IMR-90 (cell line): ENCODE measurements around the gene ASH1L. TPM values are rescaled to one million over a fixed set of nuclear protein-coding genes. Genes with fewer than 3 reads are reported as not detected.

Experiments used
- ATAC-seq: fragments of 200-7000 bp; cut with Tn5 transposase; 2 replicates; pipeline ENCODE4 v1.9.1; 2020; ENCODE audit warnings: low read depth, mild to moderate bottlenecking, moderate library complexity
- BruUV-seq: library from RNA; stranded (reverse); fragments of 400-500 nt; replicated peaks from 2 replicates; lab custom pipeline; 2021; lab: Mats Ljungman, UMichigan
- CTCF ChIA-PET: fragments of 300-600 bp; formaldehyde crosslinking; extraction: SDS; loops from one replicate; lab custom pipeline; 2021; ENCODE audit warnings: antibody characterized with exemption; lab: Yijun Ruan, JAX
- POLR2A ChIA-PET: fragments of 300-600 bp; sonication (Branson Sonifier 250); formaldehyde crosslinking; loops from one replicate; lab custom pipeline; 2022; ENCODE audit warnings: antibody characterized with exemption; ENCODE audit not compliant: unreplicated experiment; lab: Charles Lee
- DNase-seq: peaks from one replicate; pipeline ENCODE4 v3.0.0; 2013
- H2AFZ ChIP-seq: replicated peaks from 2 replicates; pipeline ENCODE3; 2013; ENCODE audit warnings: low read length, mild to moderate bottlenecking; ENCODE audit not compliant: poor library complexity
- H2AK5ac ChIP-seq: 2 replicates; pipeline ENCODE4 v1.6.1; 2013; ENCODE audit warnings: low read depth, low read length, inconsistent platforms
- H2AK9ac ChIP-seq: replicated peaks from 2 replicates; pipeline ENCODE3; 2013; ENCODE audit warnings: mild to moderate bottlenecking, low read depth, low read length, moderate library complexity; ENCODE audit not compliant: poor library complexity
- H2BK120ac ChIP-seq: 2 replicates; pipeline ENCODE4 v1.6.1; 2013; ENCODE audit warnings: low read depth, low read length, inconsistent platforms
- H2BK15ac ChIP-seq: 3 replicates; pipeline ENCODE4 v1.6.1; 2013; ENCODE audit warnings: low read depth, low read length, inconsistent platforms
- H2BK20ac ChIP-seq: 2 replicates; pipeline ENCODE4 v1.6.1; 2013; ENCODE audit warnings: low read depth, mild to moderate bottlenecking, inconsistent platforms, low read length, moderate library complexity
- H2BK5ac ChIP-seq: 2 replicates; pipeline ENCODE4 v1.6.1; 2013; ENCODE audit warnings: mild to moderate bottlenecking, low read depth, low read length, inconsistent platforms; ENCODE audit not compliant: poor library complexity, severe bottlenecking
- H3K14ac ChIP-seq: replicated peaks from 2 replicates; pipeline ENCODE4 v1.6.1; 2013; ENCODE audit warnings: low read depth, low read length, inconsistent platforms
- H3K18ac ChIP-seq: 2 replicates; pipeline ENCODE4 v1.6.1; 2013; ENCODE audit warnings: low read depth, low read length, control low read depth
- H3K23ac ChIP-seq: 2 replicates; pipeline ENCODE4 v1.6.1; 2013; ENCODE audit warnings: low read depth, low read length, inconsistent platforms
- H3K27ac ChIP-seq: 2 replicates; pipeline ENCODE4 v1.5.1; 2013; ENCODE audit warnings: mild to moderate bottlenecking, control low read depth, low read length; ENCODE audit not compliant: insufficient read depth
- H3K27me3 ChIP-seq: 2 replicates; pipeline ENCODE4 v1.6.1; 2013; ENCODE audit warnings: low read length; ENCODE audit not compliant: control insufficient read depth, insufficient read depth
- H3K36me3 ChIP-seq: 2 replicates; pipeline ENCODE4 v1.6.1; 2013; ENCODE audit warnings: low read length, mixed read lengths; ENCODE audit not compliant: control insufficient read depth, insufficient read depth
- H3K4ac ChIP-seq: 2 replicates; pipeline ENCODE4 v1.6.1; 2013; ENCODE audit warnings: low read depth, low read length, inconsistent platforms
- H3K4me1 ChIP-seq: 2 replicates; pipeline ENCODE4 v1.6.1; 2013; ENCODE audit warnings: low read length, mixed read lengths; ENCODE audit not compliant: control insufficient read depth, insufficient read depth
- H3K4me2 ChIP-seq: 2 replicates; pipeline ENCODE4 v1.6.1; 2013; ENCODE audit warnings: low read depth, mild to moderate bottlenecking, control low read depth, low read length, moderate library complexity
- H3K4me3 ChIP-seq: 2 replicates; pipeline ENCODE4 v1.5.1; 2013; ENCODE audit warnings: low read depth, mild to moderate bottlenecking, control low read depth, low read length, moderate library complexity; ENCODE audit not compliant: insufficient read depth
- H3K56ac ChIP-seq: 2 replicates; pipeline ENCODE4 v1.6.1; 2013; ENCODE audit warnings: low read length, inconsistent platforms; ENCODE audit not compliant: insufficient read depth; ENCODE audit errors: extremely low read depth
- H3K79me1 ChIP-seq, 2 experiments: 2 replicates each; pipeline ENCODE4 v1.6.1; 2013; ENCODE audit warnings: low read length in 2 of 2, inconsistent platforms in 1 of 2, low read depth in 1 of 2
- H3K9ac ChIP-seq: 2 replicates; pipeline ENCODE4 v1.6.1; 2013; ENCODE audit warnings: low read depth, low read length, control low read depth
- H3K9me1 ChIP-seq: 2 replicates; pipeline ENCODE4 v1.6.1; 2013; ENCODE audit warnings: low read length, inconsistent platforms; ENCODE audit not compliant: insufficient read depth
- H3K9me3 ChIP-seq: 2 replicates; pipeline ENCODE4 v1.6.1; 2013; ENCODE audit warnings: low read length; ENCODE audit not compliant: control insufficient read depth, insufficient read depth
- H4K20me1 ChIP-seq: 2 replicates; pipeline ENCODE4 v1.6.1; 2013; ENCODE audit warnings: low read length, inconsistent platforms; ENCODE audit not compliant: insufficient read depth
- H4K5ac ChIP-seq: 2 replicates; pipeline ENCODE4 v1.6.1; 2013; ENCODE audit warnings: mild to moderate bottlenecking, low read depth, low read length, control low read depth
- H4K8ac ChIP-seq, 2 experiments: 2 replicates each; pipeline ENCODE4 v1.6.1; 2013; ENCODE audit warnings: low read depth in 2 of 2, low read length in 2 of 2, control low read depth in 1 of 2, inconsistent platforms in 1 of 2
- H4K91ac ChIP-seq: 2 replicates; pipeline ENCODE4 v1.6.1; 2013; ENCODE audit warnings: low read depth, low read length, inconsistent platforms; ENCODE audit not compliant: insufficient read depth
- BHLHE40 ChIP-seq: fragments of 150-350 bp; IDR thresholded peaks from 2 replicates; pipeline ENCODE4 v1.6.1; 2016; ENCODE audit warnings: mild to moderate bottlenecking, low read depth, low read length
- CEBPB ChIP-seq: IDR thresholded peaks from 2 replicates; pipeline ENCODE4 v1.6.1; 2012; ENCODE audit warnings: low read depth, low read length, improper control_type of control experiment
- CHD1 ChIP-seq: IDR thresholded peaks from 2 replicates; pipeline ENCODE4 v1.6.1; 2012; ENCODE audit warnings: low read depth, low read length, improper control_type of control experiment
- CTCF ChIP-seq: conservative IDR thresholded peaks from 2 replicates; pipeline ENCODE4 v1.5.1; 2012; ENCODE audit warnings: mild to moderate bottlenecking, low read depth, low read length, improper control_type of control experiment
- ELK1 ChIP-seq: fragments of 150-350 bp; IDR thresholded peaks from 2 replicates; pipeline ENCODE4 v1.6.1; 2016; ENCODE audit warnings: low read depth, mild to moderate bottlenecking, low read length, moderate library complexity, borderline replicate concordance
- FOS ChIP-seq: fragments of 150-350 bp; IDR thresholded peaks from 2 replicates; pipeline ENCODE4 v1.6.1; 2016; ENCODE audit warnings: low read depth, low read length
- MAFK ChIP-seq: IDR thresholded peaks from 2 replicates; pipeline ENCODE4 v1.6.1; 2012; ENCODE audit warnings: low read depth, low read length, improper control_type of control experiment
- MAZ ChIP-seq: IDR thresholded peaks from 2 replicates; pipeline ENCODE4 v1.6.1; 2012; ENCODE audit warnings: low read depth, mild to moderate bottlenecking, low read length, improper control_type of control experiment, moderate library complexity, borderline replicate concordance
- MXI1 ChIP-seq: IDR thresholded peaks from 2 replicates; pipeline ENCODE4 v1.6.1; 2012; ENCODE audit warnings: low read depth, mild to moderate bottlenecking, low read length, moderate library complexity, borderline replicate concordance
- NFE2L2 ChIP-seq: fragments of 150-350 bp; IDR thresholded peaks from 2 replicates; pipeline ENCODE4 v1.6.1; 2016; ENCODE audit warnings: low read depth, mild to moderate bottlenecking, low read length
- POLR2A ChIP-seq: IDR thresholded peaks from 2 replicates; pipeline ENCODE4 v1.6.1; 2012; ENCODE audit warnings: mild to moderate bottlenecking, low read depth, low read length
- RAD21 ChIP-seq: IDR thresholded peaks from 2 replicates; pipeline ENCODE4 v1.6.1; 2012; ENCODE audit warnings: low read length, improper control_type of control experiment
- RCOR1 ChIP-seq: IDR thresholded peaks from 2 replicates; pipeline ENCODE4 v1.6.1; 2012; ENCODE audit warnings: mild to moderate bottlenecking, low read length, improper control_type of control experiment; ENCODE audit not compliant: insufficient replicate concordance
- RFX5 ChIP-seq: IDR thresholded peaks from 2 replicates; pipeline ENCODE4 v1.8.0; 2012; ENCODE audit warnings: low read depth, mild to moderate bottlenecking, low read length, moderate library complexity
- SMC3 ChIP-seq: fragments of 150-350 bp; IDR thresholded peaks from 2 replicates; pipeline ENCODE4 v1.6.1; 2016; ENCODE audit warnings: low read depth, mild to moderate bottlenecking, antibody characterized with exemption, low read length, moderate library complexity
- USF2 ChIP-seq: fragments of 150-350 bp; IDR thresholded peaks from 2 replicates; pipeline ENCODE4 v1.6.1; 2017; ENCODE audit warnings: mild to moderate bottlenecking, antibody characterized with exemption, low read length, low read depth
- WGBS, 2 experiments: methylation state at CpG; one replicate each; pipeline versions ENCODE4 v1.1.5 to v1.1.7; 2013; ENCODE audit warnings: missing lambda C conversion rate in 2 of 2; ENCODE audit not compliant: insufficient read length in 1 of 2; ENCODE audit errors: extremely low coverage in 2 of 2; 5-methylcytosine and 5-hydroxymethylcytosine counted together
- dilution Hi-C: fragments of 300-500 bp; cut with HindIII; formaldehyde crosslinking; loops from one replicate; pipeline ENCODE4 v1.14.3; 2018; ENCODE audit warnings: low sequenced_read_pairs; ENCODE audit not compliant: unreplicated experiment
- in situ Hi-C: fragments of 300-500 bp; cut with MboI; formaldehyde crosslinking; loops from 3 replicates; pipeline ENCODE4 v1.14.3; 2019; ENCODE audit warnings: low sequenced_read_pairs, inconsistent platforms, mixed read lengths
- intact Hi-C: fragments of 100-400 bp; cut with micrococcal nuclease; formaldehyde crosslinking; loops from 2 replicates; pipeline ENCODE4 v1.10.0; 2022
- polyA plus RNA-seq, 3 experiments: library from polyadenylated mRNA; depleted of rRNA; stranded (reverse); fragments of >200 nt; gene quantifications; 2 replicates each; pipeline ENCODE4 v1.2.3, GENCODE V29; 2012; ENCODE audit warnings: low replicate concordance in 1 of 3
- total RNA-seq: library from RNA; depleted of rRNA; stranded (reverse); fragments of >200 nt; gene quantifications from 2 replicates; pipeline ENCODE4 v1.2.3, GENCODE V29; 2012

ASH1L gene
- total and polyA plus RNA-seq, 2 of the 4 experiments (the other 2 are of a cell fraction) = 13.7 to 18.5 TPM

- H2BK20ac ChIP-seq = no peak overlapping the region
- CTCF ChIA-PET = no interaction called here
- H2AK9ac ChIP-seq = no peak overlapping the region
- no peaks in the 10 kb centered on the region for H3K27me3 ChIP-seq
- no peaks in the 10 kb centered on the region for H3K9me3 ChIP-seq
- WGBS, 2 experiments = 100% methylated on average over 1 of the region's 4 CpGs; no CpG with 5 or more reads in 1 of the 2 experiments
- H4K20me1 ChIP-seq = peaks cover 34% of the 10 kb centered on the region
- dilution Hi-C loops (no loop called here), in situ Hi-C loops (no loop called here), intact Hi-C loops (no loop called here)
- no peak overlapping the region for H2AFZ ChIP-seq
- no peak overlapping the region for H3K23ac ChIP-seq
- peaks cover 8% of the 10 kb centered on the region for H3K36me3 ChIP-seq
- no peak overlapping the region for H3K56ac ChIP-seq
- TF ChIP-seq CTCF (no peak), POLR2A (no peak), NFE2L2 (no peak), CHD1 (no peak), ELK1 (no peak), FOS (no peak), SMC3 (no peak), RAD21 (no peak), BHLHE40 (no peak), RCOR1 (no peak), USF2 (no peak), MAFK (no peak), MAZ (no peak), RFX5 (no peak), CEBPB (no peak), MXI1 (no peak)
- peaks cover 15% of the 10 kb centered on the region for H3K9me1 ChIP-seq
- H3K4me1 ChIP-seq = no peaks in the 10 kb centered on the region
- H3K14ac ChIP-seq = no peak overlapping the region
- no peak overlapping the region for H3K4me3 ChIP-seq
- H3K4ac ChIP-seq = no peak overlapping the region
- no peak overlapping the region for H4K91ac ChIP-seq
- POLR2A ChIA-PET = no interaction called here
- H2BK5ac ChIP-seq = no peak overlapping the region
- H3K18ac ChIP-seq = no peak overlapping the region
- H4K8ac ChIP-seq = no peak overlapping the region
- no peak overlapping the region for H2AK5ac ChIP-seq
- no peak for ATAC-seq
- H2BK120ac ChIP-seq = no peak overlapping the region
- H2BK15ac ChIP-seq = no peak overlapping the region
- H3K79me1 ChIP-seq = peaks cover 23 to 65% of the 10 kb centered on the region in 2 experiments
- no peak for DNase-seq
- BruUV-seq = no TSS peak
- H4K5ac ChIP-seq = no peak overlapping the region
- H3K9ac ChIP-seq = no peak overlapping the region
- H3K27ac ChIP-seq = no peak overlapping the region
- H3K4me2 ChIP-seq = no peak overlapping the region
These were observed 44.1 kb downstream of the ASH1L start for GRCh38 chr1:155518484-155518883.
